Prostate gland (tissue), 2 donors: ENCODE results near the gene LPA.

ENCODE experiments used
- POLR2A ChIP-seq: fragments of 450-650 bp; IDR thresholded peaks from one replicate; pipeline ENCODE4 v1.6.1; 2016; ENCODE audit warnings: antibody characterized with exemption, mild to moderate bottlenecking
- POLR2AphosphoS5 ChIP-seq: sonication (generic); formaldehyde crosslinking; IDR thresholded peaks from one replicate; pipeline ENCODE4 v1.6.1; 2017; ENCODE audit warnings: antibody characterized with exemption
- TF ChIP-seq, protein P1 (sequence below), 4 experiments: fragments of 200-600 bp in 2 of 4; fragments of 450-650 bp in 2 of 4; sonication (generic) in 2 of 4; IDR thresholded peaks; 1 replicate in 3 of 4; 2 replicates in 1 of 4; pipeline ENCODE4 v1.5.1; 2016 to 2019; ENCODE audit warnings: antibody characterized with exemption in 4 of 4, mild to moderate bottlenecking in 2 of 4, moderate library complexity in 2 of 4

GRCh38 chr6:160489091-160489490 is 175.0 kb downstream of the LPA start:
- no peak for TF ChIP-seq POLR2AphosphoS5
- TF ChIP-seq POLR2A = no peak
- TF ChIP-seq, protein P1, sequence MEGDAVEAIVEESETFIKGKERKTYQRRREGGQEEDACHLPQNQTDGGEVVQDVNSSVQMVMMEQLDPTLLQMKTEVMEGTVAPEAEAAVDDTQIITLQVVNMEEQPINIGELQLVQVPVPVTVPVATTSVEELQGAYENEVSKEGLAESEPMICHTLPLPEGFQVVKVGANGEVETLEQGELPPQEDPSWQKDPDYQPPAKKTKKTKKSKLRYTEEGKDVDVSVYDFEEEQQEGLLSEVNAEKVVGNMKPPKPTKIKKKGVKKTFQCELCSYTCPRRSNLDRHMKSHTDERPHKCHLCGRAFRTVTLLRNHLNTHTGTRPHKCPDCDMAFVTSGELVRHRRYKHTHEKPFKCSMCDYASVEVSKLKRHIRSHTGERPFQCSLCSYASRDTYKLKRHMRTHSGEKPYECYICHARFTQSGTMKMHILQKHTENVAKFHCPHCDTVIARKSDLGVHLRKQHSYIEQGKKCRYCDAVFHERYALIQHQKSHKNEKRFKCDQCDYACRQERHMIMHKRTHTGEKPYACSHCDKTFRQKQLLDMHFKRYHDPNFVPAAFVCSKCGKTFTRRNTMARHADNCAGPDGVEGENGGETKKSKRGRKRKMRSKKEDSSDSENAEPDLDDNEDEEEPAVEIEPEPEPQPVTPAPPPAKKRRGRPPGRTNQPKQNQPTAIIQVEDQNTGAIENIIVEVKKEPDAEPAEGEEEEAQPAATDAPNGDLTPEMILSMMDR (IDR thresholded peaks at IDR 0.05) = no peak
